Endothelial cell of umbilical vein (primary cell): ENCODE results near the gene MPZL2. TPM values are rescaled to one million over a fixed set of nuclear protein-coding genes. Genes with fewer than 3 reads are reported as not detected.

Experiments used
- BruUV-seq: library from RNA; stranded (reverse); fragments of 400-500 nt; replicated peaks from 2 replicates; lab custom pipeline; 2021; lab: Mats Ljungman, UMichigan
- CTCF ChIA-PET: fragments of 300-600, 350-600 bp; sonication (Branson Sonifier 250); formaldehyde crosslinking; loops from one replicate; lab custom pipeline; 2021; ENCODE audit warnings: antibody characterized with exemption, inconsistent platforms; lab: Charles Lee
- POLR2A ChIA-PET: fragments of 300-600, 350-600 bp; sonication (Branson Sonifier 250); formaldehyde crosslinking; loops from one replicate; lab custom pipeline; 2021; ENCODE audit warnings: antibody characterized with exemption, inconsistent platforms; lab: Charles Lee
- DNase-seq: peaks from one replicate; pipeline ENCODE4 v3.0.0-alpha.2; 2011; ENCODE audit warnings: low read depth, low spot score
- FAIRE-seq: peaks from 2 replicates; lab custom pipeline; 2011; peaks lifted over from hg19 to GRCh38; lab: Jason Lieb, UNC
- H2AFZ ChIP-seq: 2 replicates; pipeline ENCODE4 v1.6.0; 2012; ENCODE audit warnings: low read depth, low read length, control low read depth, inconsistent platforms
- H3K27ac ChIP-seq: 2 replicates; pipeline ENCODE4 v1.5.1; 2011; ENCODE audit warnings: low read depth, mild to moderate bottlenecking, control low read depth, low read length, moderate library complexity; ENCODE audit not compliant: insufficient read depth
- H3K27me3 ChIP-seq, 2 experiments: 2 replicates each; pipeline versions ENCODE4 v1.6.0 to v1.6.1; 2011; ENCODE audit warnings: low read length in 2 of 2, mixed read lengths in 1 of 2; ENCODE audit not compliant: control insufficient read depth in 2 of 2, insufficient read depth in 2 of 2
- H3K36me3 ChIP-seq, 2 experiments: 2 replicates in 1 of 2; 3 replicates in 1 of 2; pipeline ENCODE4 v1.5.1; 2011; ENCODE audit warnings: low read length in 2 of 2, mild to moderate bottlenecking in 1 of 2, moderate library complexity in 1 of 2; ENCODE audit not compliant: control insufficient read depth in 2 of 2, insufficient read depth in 2 of 2; ENCODE audit errors: extremely low read depth in 1 of 2
- H3K4me1 ChIP-seq: 3 replicates; pipeline ENCODE4 v1.5.1; 2011; ENCODE audit warnings: mild to moderate bottlenecking, low read length; ENCODE audit not compliant: control insufficient read depth, insufficient read depth; ENCODE audit errors: extremely low read depth
- H3K4me2 ChIP-seq: 2 replicates; pipeline ENCODE4 v1.6.1; 2011; ENCODE audit warnings: low read length, control low read depth, mixed read lengths; ENCODE audit not compliant: insufficient read depth
- H3K4me3 ChIP-seq, 3 experiments: fragments of 200-600 bp in 1 of 3; sonication (generic), shearing (Covaris generic) in 1 of 3; replicated peaks in 1 of 3; 2 replicates each; pipeline ENCODE4 v1.5.1; 2011 to 2016; ENCODE audit warnings: control low read depth in 3 of 3, low read length in 3 of 3, mild to moderate bottlenecking in 2 of 3, inconsistent platforms in 1 of 3, low read depth in 1 of 3, moderate library complexity in 1 of 3; ENCODE audit not compliant: insufficient read depth in 1 of 3
- H3K79me2 ChIP-seq: 2 replicates; pipeline ENCODE4 v1.6.0; 2012; ENCODE audit warnings: low read length, inconsistent platforms; ENCODE audit not compliant: control insufficient read depth, insufficient read depth
- H3K9ac ChIP-seq: replicated peaks from 2 replicates; pipeline ENCODE3; 2011; ENCODE audit warnings: low read length, control low read depth; ENCODE audit not compliant: insufficient read depth; ENCODE audit errors: extremely low read depth
- H3K9me1 ChIP-seq: replicated peaks from 3 replicates; pipeline ENCODE4 v1.6.0; 2011; ENCODE audit warnings: mild to moderate bottlenecking, low read length; ENCODE audit not compliant: control insufficient read depth, insufficient read depth; ENCODE audit errors: extremely low read depth
- H3K9me3 ChIP-seq: replicated peaks from 2 replicates; pipeline ENCODE4 v1.5.1; 2012; ENCODE audit warnings: low read length, inconsistent platforms; ENCODE audit not compliant: control insufficient read depth, insufficient read depth
- H4K20me1 ChIP-seq: replicated peaks from 2 replicates; pipeline ENCODE3; 2011; ENCODE audit warnings: mild to moderate bottlenecking, low read length; ENCODE audit not compliant: control insufficient read depth, insufficient read depth; ENCODE audit errors: extremely low read depth
- EZH2 ChIP-seq: IDR thresholded peaks from 2 replicates; pipeline ENCODE4 v1.6.1; 2012; ENCODE audit warnings: borderline replicate concordance, low read depth, mild to moderate bottlenecking, moderate library complexity, low read length, inconsistent platforms; ENCODE audit not compliant: severe bottlenecking
- FOS ChIP-seq: IDR thresholded peaks from 2 replicates; pipeline ENCODE4 v1.6.1; 2011; ENCODE audit warnings: mild to moderate bottlenecking, low read length, moderate library complexity, borderline replicate concordance; ENCODE audit not compliant: insufficient read depth
- GATA2 ChIP-seq: IDR thresholded peaks from 2 replicates; pipeline ENCODE4 v1.7.0; 2011; ENCODE audit warnings: low read depth, mild to moderate bottlenecking, moderate library complexity, mixed read lengths, low read length; ENCODE audit not compliant: insufficient read length, insufficient read depth
- JUN ChIP-seq: IDR thresholded peaks from 2 replicates; pipeline ENCODE4 v1.6.1; 2011; ENCODE audit warnings: borderline replicate concordance, low read depth; ENCODE audit not compliant: insufficient read length, insufficient read depth
- MYC ChIP-seq: IDR thresholded peaks from one replicate; pipeline ENCODE4 v1.6.1; 2011; ENCODE audit warnings: mild to moderate bottlenecking, low read depth, low read length
- POLR2A ChIP-seq: IDR thresholded peaks from 2 replicates; pipeline ENCODE4 v1.6.1; 2012; ENCODE audit warnings: low read depth, mild to moderate bottlenecking, control low read depth, low read length
- POLR2AphosphoS5 ChIP-seq: IDR thresholded peaks from 2 replicates; pipeline ENCODE4 v1.6.1; 2012; ENCODE audit warnings: low read depth, mild to moderate bottlenecking, control low read depth, low read length, moderate library complexity; ENCODE audit not compliant: insufficient read depth
- dilution Hi-C: fragments of 300-500 bp; cut with MboI; formaldehyde crosslinking; loops from one replicate; pipeline ENCODE4 v1.15.0; 2019; ENCODE audit warnings: low sequenced_read_pairs; ENCODE audit not compliant: extremely low pct_ligation_motif_present
- intact Hi-C: fragments of 100-400 bp; cut with micrococcal nuclease; formaldehyde crosslinking; loops from one replicate; pipeline ENCODE4 v1.10.0; 2022
- polyA plus RNA-seq, 4 experiments: library from polyadenylated mRNA; depleted of rRNA in 3 of 4; stranded (reverse) in 3 of 4; unstranded in 1 of 4; fragments of >200 nt; gene quantifications; 2 replicates each; pipeline versions ENCODE4 v1.2.1 to v1.2.3, GENCODE V29; 2011 to 2012; ENCODE audit warnings: missing spikeins in 1 of 4
- total RNA-seq: library from RNA; stranded (reverse); gene quantifications from 2 replicates; pipeline ENCODE4 v1.2.3, GENCODE V29; 2021
- TF ChIP-seq, protein P1 (sequence below): IDR thresholded peaks from 2 replicates; pipeline ENCODE4 v1.6.1; 2011; ENCODE audit not compliant: insufficient read depth, insufficient read length
- TF ChIP-seq, protein P2 (sequence below), 2 donors: IDR thresholded peaks; 1 replicate in 1 of 2; 2 replicates in 1 of 2; pipeline ENCODE4 v1.5.1; 2011; ENCODE audit warnings: low read length in 2 of 2, mild to moderate bottlenecking in 2 of 2, moderate library complexity in 2 of 2, control low read depth in 1 of 2, inconsistent platforms in 1 of 2, low read depth in 1 of 2; ENCODE audit not compliant: insufficient read depth in 1 of 2; ENCODE audit errors: extremely low read depth in 1 of 2

Gene MPZL2
- total and polyA plus RNA-seq, 2 donors (not counting 3 experiments of a cell fraction or from before 2014, with no cell fraction given), result 21.0 to 49.5 TPM

DNA sequence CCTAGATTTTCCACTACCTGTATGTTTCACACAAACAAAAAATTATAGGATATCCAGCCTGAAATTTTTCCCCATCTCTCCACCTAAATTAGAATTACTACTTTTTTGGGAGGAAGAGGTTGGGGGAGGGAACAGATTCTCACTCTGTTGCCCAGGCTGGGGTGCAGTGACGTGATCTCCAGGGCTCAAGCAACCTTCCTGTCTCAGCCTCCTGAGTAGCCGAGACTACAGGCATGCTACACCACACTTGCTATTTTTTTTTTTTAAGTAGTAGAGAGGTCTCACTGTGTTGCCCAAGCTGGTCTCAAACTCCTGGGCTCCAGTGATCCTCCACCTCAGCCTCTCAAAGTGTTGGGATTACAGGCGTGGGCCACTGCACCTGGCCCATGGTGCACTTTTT lies 48.8 kb downstream of the MPZL2 start:
- ChIA-PET CTCF (interaction anchor here (1.0 to 6.0 kb wide), 4 partner anchors 13 to 44 kb away, joined by 3 to 41 read pairs (median 4); no protein-coding TSS in a partner anchor), POLR2A (no interaction called here)
- H3K27ac ChIP-seq, result no peak overlapping the region
- FAIRE-seq (no peak), DNase-seq (no peak)
- H3K4me3 ChIP-seq, result no peak overlapping the region
- H4K20me1 ChIP-seq, result no peaks in the 10 kb centered on the region
- intact Hi-C loops, result no loop called here
- no peak overlapping the region for H2AFZ ChIP-seq
- H3K9me3 ChIP-seq, result no peaks in the 10 kb centered on the region
- dilution Hi-C loops, result no loop called here
- peaks cover 22 to 33% of the 10 kb centered on the region in 2 experiments for H3K27me3 ChIP-seq
- H3K4me2 ChIP-seq, result no peak overlapping the region
- TF ChIP-seq, protein P1, sequence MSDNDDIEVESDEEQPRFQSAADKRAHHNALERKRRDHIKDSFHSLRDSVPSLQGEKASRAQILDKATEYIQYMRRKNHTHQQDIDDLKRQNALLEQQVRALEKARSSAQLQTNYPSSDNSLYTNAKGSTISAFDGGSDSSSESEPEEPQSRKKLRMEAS, result no peak
- TF ChIP-seq POLR2A (no peak), JUN (no peak), POLR2AphosphoS5 (no peak), FOS (no peak), GATA2 (no peak), MYC (no peak), EZH2 (no peak)
- TF ChIP-seq, protein P2, sequence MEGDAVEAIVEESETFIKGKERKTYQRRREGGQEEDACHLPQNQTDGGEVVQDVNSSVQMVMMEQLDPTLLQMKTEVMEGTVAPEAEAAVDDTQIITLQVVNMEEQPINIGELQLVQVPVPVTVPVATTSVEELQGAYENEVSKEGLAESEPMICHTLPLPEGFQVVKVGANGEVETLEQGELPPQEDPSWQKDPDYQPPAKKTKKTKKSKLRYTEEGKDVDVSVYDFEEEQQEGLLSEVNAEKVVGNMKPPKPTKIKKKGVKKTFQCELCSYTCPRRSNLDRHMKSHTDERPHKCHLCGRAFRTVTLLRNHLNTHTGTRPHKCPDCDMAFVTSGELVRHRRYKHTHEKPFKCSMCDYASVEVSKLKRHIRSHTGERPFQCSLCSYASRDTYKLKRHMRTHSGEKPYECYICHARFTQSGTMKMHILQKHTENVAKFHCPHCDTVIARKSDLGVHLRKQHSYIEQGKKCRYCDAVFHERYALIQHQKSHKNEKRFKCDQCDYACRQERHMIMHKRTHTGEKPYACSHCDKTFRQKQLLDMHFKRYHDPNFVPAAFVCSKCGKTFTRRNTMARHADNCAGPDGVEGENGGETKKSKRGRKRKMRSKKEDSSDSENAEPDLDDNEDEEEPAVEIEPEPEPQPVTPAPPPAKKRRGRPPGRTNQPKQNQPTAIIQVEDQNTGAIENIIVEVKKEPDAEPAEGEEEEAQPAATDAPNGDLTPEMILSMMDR (IDR thresholded peaks at IDR 0.05; ENCODE audit: extremely low read depth in 1 of 2, insufficient read depth in 1 of 2, low read depth in 1 of 2, low read length in 2 of 2), result no peak
- BruUV-seq, result no TSS peak
- H3K79me2 ChIP-seq, result no peaks in the 10 kb centered on the region
- H3K4me1 ChIP-seq, result no peaks in the 10 kb centered on the region
- no peaks in the 10 kb centered on the region for H3K9me1 ChIP-seq
- H3K9ac ChIP-seq, result no peak overlapping the region
- no peaks in the 10 kb centered on the region for H3K36me3 ChIP-seq
